Stomach smooth muscle (tissue), 2 donors: ENCODE results near the gene ZNF354C.

Experiments used
- H3K27ac ChIP-seq: one replicate; pipeline ENCODE4 v1.7.0; 2013; ENCODE audit warnings: mild to moderate bottlenecking, low read length, inconsistent platforms
- H3K27me3 ChIP-seq, 2 donors: one replicate each; pipeline ENCODE4 v1.7.0; 2013; ENCODE audit warnings: low read length in 2 of 2; ENCODE audit not compliant: insufficient read depth in 2 of 2, control insufficient read depth in 1 of 2
- H3K36me3 ChIP-seq, 2 donors: one replicate each; pipeline ENCODE4 v1.7.0; 2013; ENCODE audit warnings: low read length in 2 of 2; ENCODE audit not compliant: control insufficient read depth in 2 of 2, insufficient read depth in 2 of 2
- H3K4me1 ChIP-seq: one replicate; pipeline ENCODE4 v1.7.0; 2013; ENCODE audit warnings: low read length; ENCODE audit not compliant: control insufficient read depth, insufficient read depth
- H3K4me3 ChIP-seq, 2 donors: one replicate each; pipeline ENCODE4 v1.7.0; 2013; ENCODE audit warnings: low read length in 2 of 2
- H3K9ac ChIP-seq, 2 donors: one replicate each; pipeline ENCODE4 v1.7.0; 2013; ENCODE audit warnings: low read length in 2 of 2, mild to moderate bottlenecking in 1 of 2
- H3K9me3 ChIP-seq, 2 donors: one replicate each; pipeline ENCODE4 v1.7.0; 2013; ENCODE audit warnings: low read length in 2 of 2; ENCODE audit not compliant: control insufficient read depth in 2 of 2
- donor health status: healthy.
- donor health status: Pancreatic carcinoma.

ZNF354C gene

DNA sequence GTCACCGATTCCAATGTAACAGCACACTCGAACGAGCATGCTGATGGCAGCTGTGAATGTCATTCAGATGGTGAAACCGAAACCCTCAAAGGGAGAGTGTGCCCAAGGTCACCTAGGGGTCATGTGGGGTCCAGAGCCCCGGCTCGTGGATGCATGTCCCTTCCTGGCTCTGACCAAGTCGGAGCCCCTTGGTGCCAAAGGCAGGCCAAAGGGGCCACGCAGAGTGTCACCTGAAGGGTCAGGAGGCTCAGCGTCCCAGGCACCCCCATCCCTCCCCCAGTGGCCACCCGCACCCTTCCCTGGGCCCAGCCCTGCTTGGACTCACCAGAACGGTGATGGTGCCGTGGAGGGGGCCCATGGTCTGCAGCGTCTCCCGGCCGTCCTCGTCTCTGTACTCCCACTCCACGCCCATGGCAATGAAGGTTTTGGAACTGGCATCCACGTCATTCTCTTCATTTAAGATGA lies 69.5 kb downstream of the ZNF354C start:
- Histone ChIP-seq H3K36me3 (no peaks in the 10 kb centered on the region), H3K27me3 (no peaks in the 10 kb centered on the region), H3K27ac (no peak overlapping the region), H3K4me1 (no peaks in the 10 kb centered on the region), H3K9me3 (no peaks in the 10 kb centered on the region), H3K4me3 (no peak overlapping the region), H3K9ac (no peak overlapping the region)

DNA sequence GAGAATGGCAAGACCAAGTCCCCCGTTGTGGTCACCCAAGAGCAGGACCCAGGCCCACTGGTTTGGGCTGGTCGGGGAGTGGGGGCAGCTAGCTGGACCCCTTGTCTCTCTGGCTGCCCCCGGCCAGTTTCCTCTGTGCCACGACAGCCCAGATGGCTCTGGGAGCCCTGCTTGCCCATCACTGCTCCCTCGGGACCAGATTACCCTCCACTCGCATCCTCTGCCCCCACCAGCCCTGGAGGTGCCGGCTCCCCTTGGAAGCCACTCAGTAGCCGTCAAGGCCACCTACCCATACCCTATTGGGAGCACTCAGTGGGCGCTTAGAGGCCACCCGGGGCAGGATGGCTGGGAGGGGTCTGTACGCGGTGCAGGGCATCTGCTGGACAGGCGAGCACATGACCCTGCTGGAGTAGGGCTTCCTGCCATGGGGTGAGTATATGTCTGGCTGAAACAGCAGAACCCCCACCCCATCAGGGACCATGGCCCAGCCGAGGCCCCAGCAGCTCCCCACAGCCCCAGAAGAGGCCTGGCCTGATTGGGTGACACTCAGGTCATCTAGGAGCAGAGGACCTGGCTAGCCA lies 70.0 kb downstream of the ZNF354C start:
- H3K4me3 ChIP-seq: no peak overlapping the region
- no peaks in the 10 kb centered on the region for H3K9me3 ChIP-seq
- no peaks in the 10 kb centered on the region for H3K4me1 ChIP-seq
- no peak overlapping the region for H3K9ac ChIP-seq
- H3K27me3 ChIP-seq: no peaks in the 10 kb centered on the region
- no peak overlapping the region for H3K27ac ChIP-seq
- no peaks in the 10 kb centered on the region for H3K36me3 ChIP-seq

DNA sequence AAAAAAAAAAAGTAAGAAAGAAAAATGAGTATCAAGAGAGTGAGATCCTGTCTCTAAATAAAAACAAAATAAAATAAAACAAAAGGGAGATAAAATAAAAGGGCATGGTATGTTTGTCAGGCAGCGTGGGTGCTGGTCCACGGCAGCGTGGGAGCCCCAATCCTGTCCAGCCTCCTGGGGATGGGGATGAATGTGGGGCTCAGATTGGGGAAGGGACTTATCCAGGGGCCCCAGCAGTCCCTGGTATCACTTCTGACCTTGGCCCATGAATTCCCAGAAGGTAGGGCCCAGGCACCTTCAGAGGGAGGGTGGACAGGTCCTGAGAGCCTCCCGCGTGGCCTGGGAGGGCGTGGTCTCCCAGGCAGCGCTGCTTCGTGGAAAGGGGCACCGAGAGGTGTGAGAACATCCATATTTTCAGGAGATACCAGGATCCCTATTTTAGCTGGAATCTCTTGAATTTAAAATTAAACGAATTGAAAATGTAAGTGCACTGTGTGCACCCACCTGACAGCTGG lies 71.2 kb downstream of the ZNF354C start:
- Histone ChIP-seq H3K36me3 (no peaks in the 10 kb centered on the region), H3K27ac (no peak overlapping the region), H3K4me3 (no peak overlapping the region)

DNA sequence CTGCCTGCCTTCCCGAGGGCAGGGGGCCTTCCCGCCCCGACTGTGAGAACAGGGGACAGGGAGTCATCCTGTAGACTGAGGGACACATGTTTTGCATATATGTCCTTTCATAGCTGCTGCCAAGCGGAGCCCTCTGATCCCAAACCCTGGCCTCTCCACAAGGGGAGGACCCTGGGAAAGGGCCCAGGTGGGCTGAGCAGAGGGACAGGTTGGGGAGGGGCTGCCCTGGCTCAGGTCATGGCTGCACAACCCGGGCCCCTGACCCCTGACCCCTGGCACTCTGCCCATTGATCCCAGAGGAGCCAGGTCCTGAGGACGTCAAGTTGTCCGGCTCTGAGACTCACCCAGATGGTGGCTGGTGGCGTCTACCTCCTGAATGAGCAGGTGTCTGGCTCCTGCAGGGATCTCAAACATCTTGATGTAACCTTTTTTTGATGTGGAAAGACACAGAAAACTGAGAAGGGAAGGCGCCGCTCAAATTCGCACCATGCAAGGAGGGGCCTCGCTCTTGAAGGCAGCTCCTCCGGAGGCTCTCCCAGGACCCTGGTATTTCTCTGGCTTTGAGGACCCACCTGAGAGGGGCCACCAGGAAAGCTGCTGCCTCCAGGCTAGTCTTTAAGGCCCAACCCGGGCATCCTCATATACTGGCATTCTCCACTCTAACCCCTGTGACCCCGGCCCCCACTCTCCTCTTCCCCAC lies 71.9 kb downstream of the ZNF354C start:
- Histone ChIP-seq H3K36me3 (no peaks in the 10 kb centered on the region), H3K4me1 (no peaks in the 10 kb centered on the region), H3K27ac (no peak overlapping the region), H3K27me3 (no peaks in the 10 kb centered on the region), H3K9me3 (no peaks in the 10 kb centered on the region), H3K9ac (no peak overlapping the region), H3K4me3 (no peak overlapping the region)

More for the DNA sequence above, 71.2 kb downstream of the ZNF354C start:
- H3K4me1 ChIP-seq: no peaks in the 10 kb centered on the region
- no peaks in the 10 kb centered on the region for H3K9me3 ChIP-seq
- H3K9ac ChIP-seq: no peak overlapping the region
- H3K27me3 ChIP-seq: no peaks in the 10 kb centered on the region

DNA sequence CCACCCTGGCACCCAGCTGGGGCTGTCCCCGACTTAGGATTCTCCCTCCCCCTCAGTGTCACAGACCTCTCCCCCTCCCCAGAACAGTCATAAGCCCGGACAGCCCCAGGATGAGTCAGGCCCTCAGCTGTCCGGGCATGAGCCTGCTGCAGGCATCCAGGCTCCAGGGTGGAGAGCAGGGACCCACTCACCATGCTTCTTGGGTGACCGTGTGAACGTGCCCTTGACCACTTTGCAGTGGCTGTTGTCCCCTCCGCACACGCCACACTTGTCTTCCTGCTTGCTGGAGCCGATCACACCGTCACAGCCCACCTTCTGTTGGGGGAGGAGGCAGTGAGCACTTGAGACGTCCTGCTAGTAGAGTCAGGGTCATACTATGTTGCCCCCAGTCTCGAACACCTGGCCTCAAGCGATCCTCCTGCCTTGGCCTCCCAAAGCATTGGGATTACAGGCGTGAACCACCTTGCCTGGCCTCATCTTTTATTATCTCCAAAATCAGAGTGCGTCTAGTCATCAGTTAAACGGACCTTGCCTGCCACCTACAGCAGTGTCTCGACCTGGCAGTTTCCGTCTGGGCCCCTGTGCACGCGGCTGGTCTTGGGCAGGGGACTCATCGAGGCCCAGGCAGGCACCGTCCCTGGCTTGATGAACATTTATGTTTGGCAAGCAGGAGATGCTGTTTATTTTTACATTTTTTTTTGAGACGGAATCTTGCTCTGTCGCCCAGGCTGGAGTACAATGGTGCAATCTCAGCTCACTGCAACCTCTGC lies 72.6 kb downstream of the ZNF354C start:
- Histone ChIP-seq H3K27me3 (no peaks in the 10 kb centered on the region), H3K4me1 (no peaks in the 10 kb centered on the region), H3K9ac (no peak overlapping the region), H3K4me3 (no peak overlapping the region), H3K9me3 (no peaks in the 10 kb centered on the region), H3K36me3 (no peaks in the 10 kb centered on the region), H3K27ac (no peak overlapping the region)
